ENCODE measurements around the gene MRPL22. TPM values are rescaled to one million over a fixed set of nuclear protein-coding genes. Genes with fewer than 3 reads are reported as not detected.

The MRPL22 gene
- total and polyA plus RNA-seq, 2 of the 13 experiments (the other 11 are each of a cell fraction or from before 2014, with no cell fraction given), result 66.8 to 84.8 TPM

- peak in 1 of 2 experiments; percentile 56; a peak in 1 of 4 replicates for TF ChIP-seq HMGXB4 (CRISPR knock-in tag; IDR thresholded peaks at IDR 0.05; ENCODE audit: borderline replicate concordance in 1 of 2, low read depth in 1 of 2)
- no peak for TF ChIP-seq SALL2 (CRISPR knock-in tag; IDR thresholded peaks at IDR 0.05)
- TF ChIP-seq, protein P1, sequence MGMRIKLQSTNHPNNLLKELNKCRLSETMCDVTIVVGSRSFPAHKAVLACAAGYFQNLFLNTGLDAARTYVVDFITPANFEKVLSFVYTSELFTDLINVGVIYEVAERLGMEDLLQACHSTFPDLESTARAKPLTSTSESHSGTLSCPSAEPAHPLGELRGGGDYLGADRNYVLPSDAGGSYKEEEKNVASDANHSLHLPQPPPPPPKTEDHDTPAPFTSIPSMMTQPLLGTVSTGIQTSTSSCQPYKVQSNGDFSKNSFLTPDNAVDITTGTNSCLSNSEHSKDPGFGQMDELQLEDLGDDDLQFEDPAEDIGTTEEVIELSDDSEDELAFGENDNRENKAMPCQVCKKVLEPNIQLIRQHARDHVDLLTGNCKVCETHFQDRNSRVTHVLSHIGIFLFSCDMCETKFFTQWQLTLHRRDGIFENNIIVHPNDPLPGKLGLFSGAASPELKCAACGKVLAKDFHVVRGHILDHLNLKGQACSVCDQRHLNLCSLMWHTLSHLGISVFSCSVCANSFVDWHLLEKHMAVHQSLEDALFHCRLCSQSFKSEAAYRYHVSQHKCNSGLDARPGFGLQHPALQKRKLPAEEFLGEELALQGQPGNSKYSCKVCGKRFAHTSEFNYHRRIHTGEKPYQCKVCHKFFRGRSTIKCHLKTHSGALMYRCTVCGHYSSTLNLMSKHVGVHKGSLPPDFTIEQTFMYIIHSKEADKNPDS (CRISPR knock-in tag; IDR thresholded peaks at IDR 0.05), result no peak
- TF ChIP-seq TFAP4 (IDR thresholded peaks at IDR 0.05; ENCODE audit: borderline replicate concordance, low read depth), result no peak
- TF ChIP-seq PAF1 (CRISPR knock-in tag; IDR thresholded peaks at IDR 0.05), result no peak
- TF ChIP-seq XRCC5 (optimal IDR thresholded peaks at IDR 0.05; ENCODE audit: low read length), result peak; percentile 16
- no peak for TF ChIP-seq ZNF619 (CRISPR knock-in tag; IDR thresholded peaks at IDR 0.05)
- TF ChIP-seq TBP (CRISPR knock-in tag; IDR thresholded peaks at IDR 0.05), result no peak
- TF ChIP-seq SATB2 (CRISPR knock-in tag; IDR thresholded peaks at IDR 0.05), result no peak
- TF ChIP-seq ZNF589 (CRISPR knock-in tag; conservative IDR thresholded peaks at IDR 0.05), result no peak
- no peak for TF ChIP-seq NRL (CRISPR knock-in tag; IDR thresholded peaks at IDR 0.05; ENCODE audit: borderline replicate concordance)
- peak; percentile 51 for TF ChIP-seq FOSL2 (CRISPR knock-in tag; IDR thresholded peaks at IDR 0.05)
- TF ChIP-seq BHLHE40 (IDR thresholded peaks at IDR 0.05; ENCODE audit: low read length), result no peak
- peak; percentile 65 for TF ChIP-seq RAD21 (CRISPR knock-in tag; IDR thresholded peaks at IDR 0.05)
- TF ChIP-seq SMC3 (IDR thresholded peaks at IDR 0.05; ENCODE audit: low read length), result peak; percentile 69
- no peak for TF ChIP-seq SKI (IDR thresholded peaks at IDR 0.05; ENCODE audit: partially characterized antibody)
- no peak for TF ChIP-seq KDM1A (CRISPR knock-in tag; IDR thresholded peaks at IDR 0.05)
- TF ChIP-seq MED8 (CRISPR knock-in tag; IDR thresholded peaks at IDR 0.05; ENCODE audit: insufficient replicate concordance), result no peak
- TF ChIP-seq ZNF572 (CRISPR knock-in tag; IDR thresholded peaks at IDR 0.05), result 0 out of 2 replicates have a peak, but pooled peaks have one; percentile 29
- TF ChIP-seq UBTF (CRISPR knock-in tag; IDR thresholded peaks at IDR 0.05), result no peak
- no peak for TF ChIP-seq NFYC (CRISPR knock-in tag; IDR thresholded peaks at IDR 0.05)
Measured at GRCh38 chr5:155004138-155004744, 63.4 kb downstream of the MRPL22 start (continued).
